ENCODE measurements around the gene ELOVL2.

DNA sequence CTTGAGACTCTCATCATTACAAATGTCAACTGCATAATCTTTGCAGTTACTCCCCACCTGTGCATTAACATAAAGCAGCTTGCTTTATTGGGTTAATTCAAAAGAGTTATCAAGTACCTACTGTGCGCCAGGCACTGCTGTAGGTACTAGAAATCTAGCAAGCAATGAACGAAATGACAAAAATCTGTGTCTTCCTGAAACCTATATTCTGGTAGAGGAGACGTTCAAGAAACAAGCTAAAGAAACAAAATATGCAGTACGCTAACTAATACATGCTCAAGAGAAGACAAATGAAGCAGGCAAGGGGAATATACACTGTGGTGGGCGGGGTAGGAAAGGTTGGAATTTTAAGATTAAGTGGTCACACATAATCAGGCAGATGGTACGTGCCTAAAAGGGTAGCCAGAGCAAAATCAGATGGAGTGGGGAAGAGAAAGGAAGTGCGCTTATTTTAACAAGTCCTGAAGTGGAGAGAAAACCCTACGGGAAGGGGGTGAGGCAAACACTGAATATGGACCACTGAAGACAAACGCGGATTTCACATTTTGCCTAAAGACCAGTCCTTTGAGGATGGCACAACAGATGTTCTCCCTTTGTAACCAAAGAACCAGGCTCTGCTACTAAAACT is 1.2 kb downstream of the ELOVL2 start:
- TF ChIP-seq, protein P1, sequence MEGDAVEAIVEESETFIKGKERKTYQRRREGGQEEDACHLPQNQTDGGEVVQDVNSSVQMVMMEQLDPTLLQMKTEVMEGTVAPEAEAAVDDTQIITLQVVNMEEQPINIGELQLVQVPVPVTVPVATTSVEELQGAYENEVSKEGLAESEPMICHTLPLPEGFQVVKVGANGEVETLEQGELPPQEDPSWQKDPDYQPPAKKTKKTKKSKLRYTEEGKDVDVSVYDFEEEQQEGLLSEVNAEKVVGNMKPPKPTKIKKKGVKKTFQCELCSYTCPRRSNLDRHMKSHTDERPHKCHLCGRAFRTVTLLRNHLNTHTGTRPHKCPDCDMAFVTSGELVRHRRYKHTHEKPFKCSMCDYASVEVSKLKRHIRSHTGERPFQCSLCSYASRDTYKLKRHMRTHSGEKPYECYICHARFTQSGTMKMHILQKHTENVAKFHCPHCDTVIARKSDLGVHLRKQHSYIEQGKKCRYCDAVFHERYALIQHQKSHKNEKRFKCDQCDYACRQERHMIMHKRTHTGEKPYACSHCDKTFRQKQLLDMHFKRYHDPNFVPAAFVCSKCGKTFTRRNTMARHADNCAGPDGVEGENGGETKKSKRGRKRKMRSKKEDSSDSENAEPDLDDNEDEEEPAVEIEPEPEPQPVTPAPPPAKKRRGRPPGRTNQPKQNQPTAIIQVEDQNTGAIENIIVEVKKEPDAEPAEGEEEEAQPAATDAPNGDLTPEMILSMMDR (conservative IDR thresholded peaks at IDR 0.05), result no peak
- TF ChIP-seq EZH2 (IDR thresholded peaks at IDR 0.05; ENCODE audit: low read depth), result no peak
